MM.1S (cell line): ENCODE measurements around the gene ADCY4.

Experiments used
- DNase-seq: peaks from one replicate; pipeline ENCODE4 v3.0.0-alpha.2; 2015
- H2AFZ ChIP-seq: fragments of 300-600 bp; sonication (generic); 2 replicates; pipeline ENCODE4 v1.6.0; 2016; ENCODE audit warnings: antibody characterized with exemption, low read length
- H3F3A ChIP-seq: fragments of 300-600 bp; sonication (generic); 2 replicates; pipeline ENCODE4 v1.6.1; 2016; ENCODE audit warnings: mild to moderate bottlenecking, antibody characterized with exemption, low read length, moderate library complexity, mixed read lengths; ENCODE audit not compliant: insufficient read depth
- H3K27ac ChIP-seq: fragments of 300-600 bp; sonication (generic); 2 replicates; pipeline ENCODE4 v1.5.1; 2016; ENCODE audit warnings: mild to moderate bottlenecking, low read length
- H3K27me3 ChIP-seq: fragments of 300-600 bp; sonication (generic); replicated peaks from 2 replicates; pipeline ENCODE4 v1.6.0; 2016; ENCODE audit warnings: low read length; ENCODE audit not compliant: insufficient read depth
- H3K36me3 ChIP-seq: fragments of 300-600 bp; sonication (generic); replicated peaks from 2 replicates; pipeline ENCODE4 v1.6.1; 2016; ENCODE audit warnings: mild to moderate bottlenecking, low read length, mixed read lengths; ENCODE audit not compliant: insufficient read depth
- H3K4me1 ChIP-seq: fragments of 300-600 bp; sonication (generic); 2 replicates; pipeline ENCODE4 v1.6.1; 2016; ENCODE audit warnings: low read length, mixed read lengths
- H3K4me2 ChIP-seq: fragments of 300-600 bp; sonication (generic); 2 replicates; pipeline ENCODE4 v1.6.0; 2016; ENCODE audit warnings: low read depth, low read length
- H3K4me3 ChIP-seq: fragments of 300-600 bp; sonication (generic); 2 replicates; pipeline ENCODE4 v1.5.1; 2016; ENCODE audit warnings: low read length, mixed read lengths
- H3K79me2 ChIP-seq: fragments of 300-600 bp; sonication (generic); 2 replicates; pipeline ENCODE4 v1.6.1; 2016; ENCODE audit warnings: mixed run types, low read length, mixed read lengths
- H3K9ac ChIP-seq: fragments of 300-600 bp; sonication (generic); 2 replicates; pipeline ENCODE4 v1.6.1; 2016; ENCODE audit warnings: low read length, mixed read lengths
- H3K9me2 ChIP-seq: fragments of 300-600 bp; sonication (generic); replicated peaks from 2 replicates; pipeline ENCODE4 v1.6.1; 2016; ENCODE audit warnings: mild to moderate bottlenecking, low read length, mixed read lengths; ENCODE audit not compliant: insufficient read depth
- H3K9me3 ChIP-seq: fragments of 300-600 bp; sonication (generic); replicated peaks from 2 replicates; pipeline ENCODE4 v1.6.1; 2016; ENCODE audit warnings: mild to moderate bottlenecking, low read length, mixed read lengths; ENCODE audit not compliant: insufficient read depth
- H4K20me1 ChIP-seq: fragments of 300-600 bp; sonication (generic); 2 replicates; pipeline ENCODE4 v1.6.1; 2016; ENCODE audit warnings: mild to moderate bottlenecking, low read length, moderate library complexity, mixed read lengths; ENCODE audit not compliant: insufficient read depth
- CTCF ChIP-seq: fragments of 300-600 bp; sonication (generic); IDR thresholded peaks from 2 replicates; pipeline ENCODE4 v1.5.1; 2016; ENCODE audit warnings: antibody characterized with exemption, low read length, mixed read lengths
- EZH2 ChIP-seq: fragments of 300-600 bp; sonication (generic); optimal IDR thresholded peaks from 2 replicates; pipeline ENCODE3; 2017; ENCODE audit warnings: low read depth, mild to moderate bottlenecking, antibody characterized with exemption, low read length, mixed read lengths
- EZH2phosphoT487 ChIP-seq: fragments of 300-600 bp; sonication (generic); IDR thresholded peaks from 2 replicates; pipeline ENCODE4 v1.6.1; 2018; ENCODE audit warnings: antibody characterized with exemption, low read length

The ADCY4 gene

DNA sequence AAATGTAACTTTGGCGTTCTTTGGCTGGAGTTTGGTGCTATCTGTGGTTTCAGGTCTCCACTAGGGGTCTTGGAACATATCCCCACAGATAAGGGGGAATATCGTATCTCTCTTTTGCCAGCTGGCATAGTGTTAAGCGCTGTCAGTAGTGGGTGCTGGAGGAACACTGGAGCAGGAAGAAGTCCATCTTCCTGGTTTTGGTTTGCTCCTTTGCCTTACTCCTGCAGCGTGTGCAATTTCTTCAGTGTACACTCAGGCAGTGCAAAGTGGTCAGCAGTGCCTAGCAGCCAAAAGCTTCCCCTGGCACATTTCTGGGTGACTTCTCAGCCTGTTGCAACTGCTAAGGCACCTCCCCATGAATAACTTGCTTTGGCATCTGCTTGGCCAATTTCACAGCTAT, 16.6 kb upstream of the ADCY4 start:
- TF ChIP-seq EZH2 (no peak), CTCF (no peak), EZH2phosphoT487 (no peak)
- Histone ChIP-seq H3K9ac (no peak overlapping the region), H4K20me1 (no peaks in the 10 kb centered on the region), H3K27me3 (no peaks in the 10 kb centered on the region), H2AFZ (no peak overlapping the region), H3K9me2 (no peaks in the 10 kb centered on the region), H3K4me2 (no peak overlapping the region), H3K27ac (no peak overlapping the region), H3K4me1 (no peaks in the 10 kb centered on the region), H3K36me3 (no peaks in the 10 kb centered on the region), H3F3A (no peaks in the 10 kb centered on the region), H3K9me3 (no peaks in the 10 kb centered on the region), H3K79me2 (no peaks in the 10 kb centered on the region), H3K4me3 (no peak overlapping the region)
- no peak for DNase-seq

- H3F3A ChIP-seq: no peaks in the 10 kb centered on the region
- H3K9ac ChIP-seq: no peak overlapping the region
- H4K20me1 ChIP-seq: no peaks in the 10 kb centered on the region
- no peak overlapping the region for H3K4me2 ChIP-seq
- no peak for DNase-seq
- no peaks in the 10 kb centered on the region for H3K9me3 ChIP-seq
- H3K4me1 ChIP-seq: no peaks in the 10 kb centered on the region
- no peaks in the 10 kb centered on the region for H3K9me2 ChIP-seq
- TF ChIP-seq CTCF: no peak
- TF ChIP-seq EZH2phosphoT487: no peak
- TF ChIP-seq EZH2: no peak
- no peak overlapping the region for H3K27ac ChIP-seq
- H3K4me3 ChIP-seq: no peak overlapping the region
- no peaks in the 10 kb centered on the region for H3K36me3 ChIP-seq
- H3K27me3 ChIP-seq: no peaks in the 10 kb centered on the region
- no peaks in the 10 kb centered on the region for H3K79me2 ChIP-seq
- no peak overlapping the region for H2AFZ ChIP-seq
Measured at GRCh38 chr14:24349742-24350141, 14.9 kb upstream of the ADCY4 start.

DNA sequence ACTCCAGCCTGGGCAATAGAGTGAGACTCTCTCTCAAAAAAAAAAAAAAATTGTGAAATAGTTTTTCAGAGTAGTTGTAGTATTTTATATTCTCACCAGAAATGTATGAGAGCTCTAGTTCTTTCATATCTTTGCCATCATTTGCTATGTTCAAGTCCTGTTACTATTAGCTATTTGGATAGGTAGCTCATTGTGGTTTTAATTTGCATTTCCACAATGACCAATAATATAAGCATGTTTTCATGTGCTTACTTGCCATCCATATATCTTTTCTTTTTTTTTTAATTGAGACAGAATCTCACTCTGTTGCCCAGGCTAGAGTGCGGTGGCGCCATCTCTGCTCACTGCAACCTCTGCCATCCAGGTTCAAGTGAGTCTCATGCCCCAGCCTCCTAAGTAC, 13.3 kb upstream of the ADCY4 start:
- Histone ChIP-seq H3K79me2 (no peaks in the 10 kb centered on the region), H3K4me3 (no peak overlapping the region), H3F3A (no peaks in the 10 kb centered on the region), H3K4me1 (no peaks in the 10 kb centered on the region), H4K20me1 (no peaks in the 10 kb centered on the region), H2AFZ (no peak overlapping the region), H3K27ac (no peak overlapping the region), H3K9ac (no peak overlapping the region), H3K9me2 (no peaks in the 10 kb centered on the region), H3K36me3 (no peaks in the 10 kb centered on the region), H3K4me2 (no peak overlapping the region), H3K27me3 (no peaks in the 10 kb centered on the region), H3K9me3 (no peaks in the 10 kb centered on the region)
- DNase-seq: no peak
- no peak for TF ChIP-seq EZH2
- no peak for TF ChIP-seq CTCF
- TF ChIP-seq EZH2phosphoT487: no peak
